Measurements from ENCODE around the gene GARIN5B. TPM values are rescaled to one million over a fixed set of nuclear protein-coding genes. Genes with fewer than 3 reads are reported as not detected.

Gene GARIN5B
- total RNA-seq, 1 experiment from 2014 or later, result 0.13 TPM

GRCh38 chr19:55391191-55391670, 28.2 kb upstream of the GARIN5B start:
- TF ChIP-seq CTCF (conservative IDR thresholded peaks at IDR 0.05), result no peak
- Histone ChIP-seq H3K4me2 (ENCODE audit: insufficient read depth, insufficient read length, low read length) (no peak overlapping the region), H2BK12ac (ENCODE audit: insufficient read length, low read depth, low read length) (no peak overlapping the region), H3K9ac (ENCODE audit: extremely low read depth, insufficient read length, low read length) (no peak overlapping the region), H2BK20ac (ENCODE audit: low read depth, low read length, poor library complexity, severe bottlenecking) (no peak overlapping the region), H4K5ac (ENCODE audit: insufficient read length, low read depth, low read length) (no peak overlapping the region), H3K79me1 (ENCODE audit: insufficient read depth, low read depth, low read length, poor library complexity, severe bottlenecking) (peaks cover 15% of the 10 kb centered on the region), H3K9me3 (ENCODE audit: control insufficient read depth, low read depth, low read length) (no peaks in the 10 kb centered on the region), H2AFZ (ENCODE audit: low read length) (no peak overlapping the region), H3K27ac (ENCODE audit: insufficient read length, low read depth, low read length) (no peak overlapping the region), H3K4ac (ENCODE audit: low read depth, low read length) (no peak overlapping the region), H3K18ac (ENCODE audit: insufficient read length, low read depth, low read length) (no peak overlapping the region), H3T11ph (ENCODE audit: low read length) (no peak overlapping the region), H3K23me2 (ENCODE audit: insufficient read length, low read depth, low read length, poor library complexity, severe bottlenecking) (peaks cover 8% of the 10 kb centered on the region), H3K14ac (ENCODE audit: insufficient read depth, low read length) (no peak overlapping the region), H3K79me2 (ENCODE audit: insufficient read depth, low read length) (peaks cover 14% of the 10 kb centered on the region; the same call in 1 of the 2 replicates), H3K4me1 (ENCODE audit: insufficient read depth, low read length) (peaks cover 4% of the 10 kb centered on the region), H4K20me1 (ENCODE audit: control insufficient read depth, insufficient read depth, insufficient read length) (peaks cover 3% of the 10 kb centered on the region), H2AK5ac (ENCODE audit: insufficient read length, low read length) (no peak overlapping the region), H3K27me3 (ENCODE audit: insufficient read depth, low read length) (no peaks in the 10 kb centered on the region), H4K8ac (replicated peaks; ENCODE audit: insufficient read length, low read depth, low read length) (no peak overlapping the region), H4K91ac (ENCODE audit: insufficient read length, low read depth, low read length) (no peak overlapping the region), H2BK120ac (ENCODE audit: low read depth, low read length, poor library complexity, severe bottlenecking) (no peak overlapping the region), H3K56ac (ENCODE audit: insufficient read length, low read depth, low read length) (no peak overlapping the region), H2BK15ac (ENCODE audit: low read depth, low read length) (no peak overlapping the region), H3K23ac (ENCODE audit: insufficient read length, low read depth, low read length) (no peak overlapping the region), H2BK5ac (ENCODE audit: insufficient read length, low read length) (no peak overlapping the region)
- Mint-ChIP-seq H3K9me3 (no peaks in the 10 kb centered on the region), H3K4me3 (peak overlapping the region in 1 of 2 experiments; percentile 5; a peak in 1 of 5 replicates), H3K27ac (no peak overlapping the region), H3K27me3 (ENCODE audit: low read depth) (no peaks in the 10 kb centered on the region; the same call in none of the 2 replicates), H3K36me3 (ENCODE audit: insufficient read depth in 1 of 3, low read depth in 3 of 3) (peaks cover 35 to 45% (median 37%) of the 10 kb centered on the region in 3 experiments), H3K4me1 (peaks cover 57 to 69% of the 10 kb centered on the region in 2 experiments)
- no CpG with 5 or more reads among the region's 12 CpGs for WGBS (ENCODE audit: extremely low coverage, insufficient read length, low lambda C conversion rate)
- no peak for DNase-seq
